Erythroblast (primary cell): Measurements from ENCODE around the gene PSME1.

Experiments
- GATA1 ChIP-seq: IDR thresholded peaks from 2 replicates; pipeline ENCODE4 v1.6.1; 2011; ENCODE audit warnings: low read depth, mild to moderate bottlenecking, control low read depth, low read length, moderate library complexity
- POLR2A ChIP-seq: IDR thresholded peaks from 2 replicates; pipeline ENCODE4 v1.6.1; 2011; ENCODE audit warnings: mild to moderate bottlenecking, low read length

GRCh38 chr14:24131549-24131966, 4.4 kb upstream of the PSME1 start:
- TF ChIP-seq POLR2A (no peak), GATA1 (no peak)
